ENCODE results near the gene GDPD5. TPM values are rescaled to one million over a fixed set of nuclear protein-coding genes. Genes with fewer than 3 reads are reported as not detected.

Gene GDPD5
- total and polyA plus RNA-seq, 9 of the 15 experiments (the other 6 are each of a cell fraction or from before 2014, with no cell fraction given), result 0.32 to 27.3 (median 8.0) TPM

GRCh38 chr11:75536786-75537641, 11.3 kb upstream of the GDPD5 start (continued):
- TF ChIP-seq CREB5 (CRISPR knock-in tag; IDR thresholded peaks at IDR 0.05) (no peak), ATF1 (CRISPR knock-in tag; IDR thresholded peaks at IDR 0.05) (no peak), ATF1 (tag; IDR thresholded peaks at IDR 0.05) (no peak), CBX8 (IDR thresholded peaks at IDR 0.05; ENCODE audit: borderline replicate concordance, extremely low read depth, low read depth, low read length, poor library complexity, severe bottlenecking) (no peak), ZBTB8A (IDR thresholded peaks at IDR 0.05; ENCODE audit: partially characterized antibody) (no peak), SRSF7 (optimal IDR thresholded peaks at IDR 0.05; ENCODE audit: low read depth, low read length) (no peak), CXXC5 (CRISPR knock-in tag; IDR thresholded peaks at IDR 0.05) (no peak), IRF9 (tag; IDR thresholded peaks at IDR 0.05) (no peak), HOXB6 (CRISPR knock-in tag; IDR thresholded peaks at IDR 0.05; ENCODE audit: borderline replicate concordance) (no peak), HEY1 (CRISPR knock-in tag; IDR thresholded peaks at IDR 0.05; ENCODE audit: borderline replicate concordance) (no peak), HDAC8 (tag; IDR thresholded peaks at IDR 0.05) (no peak)
- TF ChIP-seq, protein P1, sequence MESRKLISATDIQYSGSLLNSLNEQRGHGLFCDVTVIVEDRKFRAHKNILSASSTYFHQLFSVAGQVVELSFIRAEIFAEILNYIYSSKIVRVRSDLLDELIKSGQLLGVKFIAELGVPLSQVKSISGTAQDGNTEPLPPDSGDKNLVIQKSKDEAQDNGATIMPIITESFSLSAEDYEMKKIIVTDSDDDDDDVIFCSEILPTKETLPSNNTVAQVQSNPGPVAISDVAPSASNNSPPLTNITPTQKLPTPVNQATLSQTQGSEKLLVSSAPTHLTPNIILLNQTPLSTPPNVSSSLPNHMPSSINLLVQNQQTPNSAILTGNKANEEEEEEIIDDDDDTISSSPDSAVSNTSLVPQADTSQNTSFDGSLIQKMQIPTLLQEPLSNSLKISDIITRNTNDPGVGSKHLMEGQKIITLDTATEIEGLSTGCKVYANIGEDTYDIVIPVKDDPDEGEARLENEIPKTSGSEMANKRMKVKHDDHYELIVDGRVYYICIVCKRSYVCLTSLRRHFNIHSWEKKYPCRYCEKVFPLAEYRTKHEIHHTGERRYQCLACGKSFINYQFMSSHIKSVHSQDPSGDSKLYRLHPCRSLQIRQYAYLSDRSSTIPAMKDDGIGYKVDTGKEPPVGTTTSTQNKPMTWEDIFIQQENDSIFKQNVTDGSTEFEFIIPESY (CRISPR knock-in tag; IDR thresholded peaks at IDR 0.05), result peak; percentile 26; the same call in 1 of the 2 replicates
